T1000 (cell line): Measurements from ENCODE around the gene PIGO.

Source experiments
- DNase-seq: peaks from one replicate; lab custom pipeline; 2025; ENCODE audit warnings: mixed read lengths; lab: John Stamatoyannopoulos, UW

PIGO gene

DNA sequence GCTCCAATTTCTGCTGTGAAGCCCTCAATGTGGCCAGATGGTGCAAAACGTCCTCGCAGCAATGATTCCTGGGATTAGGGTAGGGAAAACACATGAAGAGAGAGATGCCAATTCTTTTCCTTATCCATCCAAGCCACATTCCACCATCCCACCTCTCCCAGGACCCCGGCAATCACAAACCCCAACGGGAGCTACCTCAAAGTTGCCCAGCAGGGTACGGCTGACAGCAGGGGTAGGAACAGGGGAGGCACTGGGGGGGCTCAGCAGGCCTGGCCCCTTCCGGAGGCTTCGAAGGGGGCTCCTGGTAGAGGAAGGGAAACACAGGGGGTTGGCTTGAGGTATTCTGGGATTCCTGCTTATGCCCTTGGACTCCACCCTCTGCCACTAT is 9.9 kb upstream of the PIGO start:
- DNase-seq: no peak

DNA sequence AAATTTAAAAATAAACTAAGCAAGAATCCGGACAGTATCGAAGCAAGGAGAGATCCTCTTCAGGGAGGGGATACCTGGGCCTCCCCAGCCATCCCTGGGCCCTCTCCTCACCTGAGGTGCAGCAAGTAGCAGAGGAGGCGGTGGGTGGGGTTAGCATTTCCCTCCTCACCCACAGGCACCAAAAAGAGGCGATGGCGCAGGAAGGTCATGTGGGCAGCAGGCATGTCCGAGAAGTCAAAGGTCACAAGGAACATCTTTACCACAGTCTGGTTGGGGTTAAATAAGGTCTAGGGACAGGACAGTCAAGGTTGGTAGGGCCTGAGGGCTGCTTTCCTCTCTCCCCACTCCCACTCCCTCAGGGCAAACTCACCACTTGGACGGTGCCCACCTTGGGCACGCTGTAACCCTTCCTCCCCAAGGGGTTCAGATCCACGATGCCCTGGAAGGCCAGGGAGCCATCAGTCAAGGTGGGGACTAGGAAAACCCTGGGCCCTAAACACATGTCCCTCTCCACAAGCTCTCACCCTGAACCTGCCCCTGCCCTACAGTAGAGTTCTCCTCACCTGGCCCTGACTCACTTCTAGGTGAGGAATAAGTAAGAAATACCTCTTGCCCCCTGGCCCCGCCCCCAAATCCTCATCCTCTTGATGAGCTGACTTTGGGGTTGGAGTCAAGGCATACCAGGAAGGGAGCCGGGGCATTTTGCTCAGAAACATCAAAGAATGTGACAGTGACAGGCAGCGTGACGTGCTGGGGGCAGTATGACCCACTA is 9.4 kb upstream of the PIGO start:
- no peak for DNase-seq

DNA sequence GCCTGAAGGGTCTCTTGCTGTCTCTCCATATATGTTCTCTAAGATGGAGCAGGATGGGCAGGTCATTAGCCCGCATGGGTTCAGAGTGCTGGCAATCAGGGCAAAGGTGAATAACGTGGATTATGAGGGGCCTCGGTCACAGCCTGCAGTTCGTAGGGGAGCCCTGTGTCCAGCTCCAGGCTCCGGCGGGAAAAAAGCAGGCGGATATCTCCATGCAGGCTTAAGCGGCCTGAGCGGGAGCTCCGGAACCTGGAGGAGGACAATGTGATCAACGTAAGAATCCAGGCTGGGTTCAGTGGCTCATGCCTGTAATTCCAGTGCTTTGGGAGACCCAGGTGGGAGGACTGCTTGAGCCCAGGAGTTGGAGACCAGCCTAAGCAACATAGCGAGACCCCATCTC is 8.7 kb upstream of the PIGO start:
- no peak for DNase-seq

DNA sequence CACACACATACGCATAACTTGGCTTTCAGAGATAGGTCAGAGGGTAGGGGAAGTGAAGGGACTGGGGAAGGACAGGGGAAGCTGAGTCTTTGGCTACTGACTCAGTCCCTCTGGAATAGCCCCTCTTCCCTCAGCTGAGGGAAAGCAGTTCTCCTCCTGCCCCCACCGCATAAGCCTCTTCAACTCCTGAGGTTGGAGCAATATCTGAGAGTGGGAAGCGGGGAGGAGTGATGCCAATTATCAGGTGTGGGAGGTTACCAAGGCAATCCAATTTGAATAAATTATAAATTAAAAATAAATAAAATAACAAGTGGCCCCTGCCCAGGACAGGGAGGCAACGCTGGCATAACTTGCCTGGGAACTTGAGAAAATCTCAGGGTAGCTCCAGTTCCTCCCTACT is 8.2 kb upstream of the PIGO start:
- DNase-seq: no peak

DNA sequence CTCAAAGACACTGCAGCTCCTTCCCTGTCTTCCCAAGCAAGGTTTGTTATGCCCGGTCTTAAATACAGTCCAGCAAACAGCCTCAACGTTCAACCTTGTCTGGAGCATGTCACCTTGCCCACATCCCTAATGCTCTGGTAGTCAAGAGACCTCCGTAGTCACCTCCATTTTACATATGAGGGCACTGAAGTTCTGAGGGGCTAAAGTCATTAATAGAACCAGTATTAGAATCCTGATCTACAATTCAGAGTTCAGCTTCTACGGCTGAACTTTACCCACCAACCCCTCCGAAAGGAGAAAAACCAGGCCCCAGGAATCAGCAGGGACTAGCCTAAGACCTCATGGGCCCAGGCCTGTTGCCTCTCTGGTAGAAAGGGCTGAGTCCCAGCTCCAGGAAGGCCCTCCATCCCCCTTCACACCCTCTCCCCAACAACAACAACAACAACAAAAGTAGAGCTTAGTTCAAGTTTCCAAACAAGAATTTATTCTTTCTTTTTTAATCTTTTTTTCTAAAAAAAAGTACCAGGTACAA is 7.3 kb upstream of the PIGO start:
- DNase-seq: no peak

DNA sequence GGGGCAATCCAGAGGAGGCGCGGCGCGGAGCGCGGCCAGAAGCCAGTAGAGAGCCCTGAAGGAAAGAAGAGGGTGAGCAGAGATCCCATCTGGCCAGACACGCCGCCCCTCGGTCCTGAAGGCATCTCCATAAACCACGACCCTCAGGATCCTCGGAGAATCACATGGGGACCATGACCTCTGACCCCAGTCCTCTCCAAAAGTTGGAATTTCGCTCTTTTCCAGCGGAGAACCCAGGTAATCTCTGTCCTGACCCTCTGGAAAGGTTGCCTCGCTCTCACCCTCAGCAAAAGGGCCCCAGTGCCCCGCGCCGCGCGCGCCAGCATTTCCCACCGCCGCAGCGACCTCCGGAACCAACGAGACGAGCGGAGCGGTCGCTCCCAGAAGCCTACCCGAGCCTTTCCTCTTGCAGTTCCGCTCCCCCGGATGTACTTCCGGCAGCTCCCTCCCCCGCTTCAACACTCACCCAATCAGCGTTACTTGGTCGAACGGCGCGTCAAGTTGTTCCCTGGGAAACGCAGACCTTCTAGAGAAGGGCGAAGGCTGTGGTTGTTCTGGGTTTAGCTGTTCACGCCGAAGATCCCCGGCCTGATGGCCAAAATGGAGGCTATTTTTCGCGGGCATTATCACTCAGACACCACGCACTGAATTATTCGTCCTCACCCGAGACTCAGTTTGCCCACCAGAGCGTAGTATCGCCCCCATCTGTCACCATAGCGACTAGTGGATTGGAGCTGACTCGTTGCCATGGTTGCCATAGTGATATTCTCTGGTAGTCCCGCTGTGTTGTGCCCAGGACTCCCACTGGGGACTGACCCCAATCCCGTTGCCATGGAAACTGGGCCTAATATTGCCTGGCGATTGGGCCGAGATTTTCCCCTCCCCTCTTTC is 6.6 kb upstream of the PIGO start, which contains the start of gene STOML2:
TSS of gene STOML2 (minus strand) at position 363 of the 891 bp plus-strand sequence. CDS start at position 326, 37 bp downstream.
- peak; percentile 74 for DNase-seq

DNA sequence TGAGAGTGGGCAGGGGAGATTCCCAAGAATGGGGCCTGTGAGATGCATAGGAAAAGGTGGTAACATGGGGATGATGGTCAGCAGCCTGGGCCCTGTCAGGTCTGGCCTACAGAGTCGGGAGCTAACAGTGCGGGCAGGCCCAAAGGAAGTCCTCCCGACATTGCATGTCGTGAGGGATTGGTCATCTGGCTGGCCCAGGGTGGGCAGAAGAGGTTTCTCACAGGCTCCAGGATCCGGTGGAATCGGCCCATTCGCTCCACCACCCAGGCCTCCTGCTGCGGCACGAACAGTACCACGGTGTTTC is 6.0 kb upstream of the PIGO start:
- DNase-seq: no peak

DNA sequence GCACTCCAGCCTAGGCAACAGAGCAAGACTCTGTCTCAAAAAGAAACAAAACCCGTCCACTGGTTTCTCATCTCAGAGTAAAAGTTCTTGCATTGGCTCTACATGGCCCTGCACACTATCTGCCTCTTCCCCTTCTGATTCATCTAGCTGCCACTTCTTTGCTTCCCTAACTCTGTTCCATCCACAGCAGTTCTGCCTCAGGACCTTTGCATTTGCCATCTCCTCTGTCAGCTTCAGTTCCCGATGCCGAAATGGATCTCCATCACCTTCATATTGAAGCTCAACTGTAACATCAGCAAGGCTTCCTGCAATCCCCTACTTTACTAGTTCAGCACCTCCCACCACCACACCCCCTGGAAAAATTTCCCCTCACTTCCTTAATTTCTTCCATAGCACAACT is 1.2 kb upstream of the PIGO start:
- DNase-seq: no peak

DNA sequence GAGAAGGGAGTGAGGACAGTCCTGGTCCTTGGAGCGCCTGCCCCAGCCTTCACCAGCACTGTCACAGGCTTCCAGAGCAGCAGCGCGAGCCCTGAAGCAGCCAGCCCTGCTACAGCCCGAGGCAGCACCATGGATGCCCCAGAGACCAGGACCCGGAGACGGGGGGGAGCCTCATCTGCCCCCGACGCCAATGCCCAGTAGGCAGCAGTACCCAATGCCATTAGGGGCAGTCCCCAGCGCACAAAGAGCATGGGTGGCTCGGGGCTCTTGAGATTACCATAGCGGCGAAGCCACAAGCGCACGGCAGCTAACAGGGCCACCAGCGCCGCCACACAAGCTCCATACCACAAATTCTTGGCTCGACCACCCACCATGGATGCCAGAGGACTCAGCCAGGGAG is 4.9 kb downstream of the PIGO start:
- DNase-seq: no peak

DNA sequence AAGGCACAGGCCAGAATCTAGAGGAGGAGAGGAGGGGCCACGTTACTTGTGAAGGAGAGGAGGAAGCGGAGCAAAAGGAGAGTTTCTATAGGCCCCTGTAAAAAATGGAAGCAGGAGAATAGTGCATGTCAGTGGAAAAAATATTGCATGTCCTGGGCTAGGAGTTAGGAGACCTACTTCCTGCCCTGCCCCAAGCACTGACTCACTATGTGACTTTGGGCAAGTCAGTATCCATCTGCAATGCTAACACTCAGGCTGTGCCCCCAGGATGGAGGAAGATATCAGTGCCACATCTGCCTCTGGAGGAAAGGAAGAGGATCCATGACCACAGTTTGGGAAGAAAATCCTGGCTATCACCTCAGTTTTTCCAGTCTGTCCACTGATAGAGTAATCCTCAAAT is 7.0 kb downstream of the PIGO start:
- DNase-seq: no peak

DNA sequence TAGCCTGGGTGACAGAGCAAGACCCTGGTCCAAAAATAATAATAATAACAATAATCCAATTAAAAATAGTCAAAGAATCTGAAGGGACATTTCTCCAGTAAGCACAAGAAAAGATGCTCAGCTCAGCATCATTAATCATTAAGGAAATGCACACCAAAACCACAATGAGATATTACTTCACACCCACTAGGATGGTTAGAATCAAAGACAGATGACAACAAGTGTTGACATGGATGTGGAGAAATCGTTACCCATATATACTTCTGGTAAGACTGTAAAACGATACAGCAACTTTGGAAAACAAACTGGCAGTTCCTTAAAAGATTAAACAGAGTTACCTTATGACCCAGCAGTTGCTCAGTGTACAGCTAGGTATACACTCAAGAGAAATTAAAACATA is 11.3 kb downstream of the PIGO start:
- DNase-seq: no peak

DNA sequence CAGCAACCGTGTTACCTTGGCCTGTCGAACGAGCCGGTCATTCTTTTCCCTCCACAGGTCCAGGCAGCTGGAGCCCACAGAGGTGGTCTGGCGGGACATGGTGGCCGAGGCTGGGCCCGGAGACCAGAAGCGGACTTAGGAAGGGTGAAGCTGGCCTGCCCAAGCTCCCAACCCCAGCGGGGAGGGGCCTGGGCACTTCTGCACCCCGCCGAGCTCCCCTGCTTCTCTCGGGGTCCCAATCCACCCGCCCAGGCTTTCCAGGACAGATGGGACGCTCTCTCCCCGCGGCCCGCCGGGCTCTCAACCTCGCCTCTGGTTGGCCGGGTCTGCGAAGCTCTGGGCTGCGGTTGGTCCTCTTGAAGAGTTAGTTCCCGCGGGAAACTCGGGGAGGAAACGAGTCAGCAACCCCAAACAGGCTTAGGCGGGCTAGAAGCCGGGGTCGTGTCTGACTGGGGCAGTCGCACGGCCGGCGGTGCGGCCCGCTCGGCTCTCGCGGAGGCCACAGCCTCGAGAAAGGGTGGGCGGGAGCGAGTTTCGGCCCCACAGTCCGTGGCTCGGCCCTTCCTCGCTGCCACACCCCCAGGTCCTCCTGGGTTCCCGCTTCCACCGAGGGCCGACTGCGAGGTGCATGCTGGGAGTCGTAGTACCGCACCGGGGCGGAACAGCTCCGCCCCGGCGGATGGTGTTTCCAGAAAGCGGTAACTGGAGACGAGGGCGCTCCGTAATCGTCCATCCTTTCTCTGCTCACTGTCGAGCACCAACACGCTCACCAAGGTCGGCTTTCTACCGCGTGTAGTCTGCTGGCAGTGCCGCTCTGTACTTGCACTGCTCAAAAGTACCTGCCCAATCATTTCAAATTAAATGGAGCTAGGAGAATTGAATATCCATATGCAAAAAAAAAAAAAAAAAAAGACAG is 16.7 kb downstream of the PIGO start, which contains the start of gene FANCG:
TSS of gene FANCG (minus strand) at position 517 of the 916 bp plus-strand sequence. CDS start at position 99, 418 bp downstream.
- peak; percentile 86 for DNase-seq

DNA sequence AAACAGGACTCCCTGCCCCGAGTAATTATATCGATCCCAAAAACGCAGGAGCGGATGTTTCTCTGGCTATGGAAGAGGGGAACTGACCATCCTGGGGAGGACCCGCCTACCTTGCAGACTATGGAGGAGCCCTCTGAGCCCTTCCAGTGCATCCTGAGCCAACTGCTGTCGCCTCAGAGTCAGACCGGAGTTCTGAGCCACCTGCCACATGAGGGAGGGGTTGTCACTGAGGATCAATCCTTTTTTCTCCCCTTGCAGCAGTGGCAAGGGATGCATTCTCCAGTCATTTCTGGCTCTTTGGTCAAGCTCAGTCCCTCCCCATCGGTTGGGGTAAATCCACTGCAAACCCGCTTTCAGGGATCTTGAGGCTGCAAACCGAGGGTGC is 17.4 kb downstream of the PIGO start:
- no peak for DNase-seq

DNA sequence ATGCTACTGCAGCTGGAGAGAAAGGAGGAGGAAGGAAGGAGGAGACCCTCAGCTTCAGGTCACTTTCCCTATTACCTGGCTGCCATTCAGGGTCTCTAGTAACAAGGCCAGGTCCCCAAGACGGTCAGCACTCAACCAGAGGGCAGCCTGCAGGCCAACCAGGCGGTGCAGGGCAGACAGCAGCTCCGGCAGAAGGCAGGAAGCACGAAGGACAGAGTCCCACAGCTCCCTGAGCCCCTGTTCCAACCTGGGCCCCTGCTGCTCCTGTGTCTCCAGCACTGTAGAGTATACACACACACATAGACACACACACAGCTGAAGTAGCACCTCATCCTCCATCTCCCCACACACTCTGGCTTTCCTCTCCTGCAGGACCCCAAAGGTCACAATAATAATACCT is 18.3 kb downstream of the PIGO start:
- DNase-seq: no peak

DNA sequence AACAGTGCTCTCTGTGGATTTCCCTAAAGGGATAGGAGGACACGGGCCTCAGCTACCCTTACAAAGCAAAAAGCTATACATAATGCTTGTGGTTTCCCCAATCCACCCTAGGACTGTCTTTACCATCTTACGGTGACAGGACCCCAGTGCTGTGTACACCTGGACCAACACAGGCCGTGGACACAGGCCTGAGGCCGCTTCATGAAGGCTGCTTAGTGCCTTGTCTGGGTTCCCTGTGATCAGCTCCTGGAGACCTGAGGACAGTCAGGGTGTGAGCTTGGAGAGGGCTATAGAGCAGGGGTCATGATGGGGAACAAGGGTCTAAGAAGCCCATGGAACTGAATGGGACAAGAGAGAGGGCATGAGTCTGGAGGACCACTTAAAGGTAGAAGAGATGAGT is 19.5 kb downstream of the PIGO start:
- DNase-seq: no peak

DNA sequence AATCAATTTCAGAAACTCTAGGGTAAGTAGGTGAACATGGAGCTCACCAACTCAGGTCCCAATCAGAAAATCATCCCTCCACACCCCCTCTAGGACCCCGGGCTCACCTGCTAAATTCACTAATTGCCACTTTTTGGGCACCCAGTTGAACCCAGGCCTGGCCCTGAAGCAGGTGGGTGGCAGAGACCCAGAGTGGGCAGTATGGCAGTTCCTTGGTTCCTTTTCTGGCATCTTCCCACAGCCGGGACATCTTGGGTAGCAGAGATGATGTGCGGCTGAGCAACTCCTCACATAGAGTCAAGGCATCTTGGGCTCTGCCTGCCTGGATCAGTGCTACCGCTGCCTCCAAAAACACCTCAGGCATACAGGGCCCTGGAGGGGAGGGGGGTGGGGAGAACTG is 21.0 kb downstream of the PIGO start:
- DNase-seq: no peak

DNA sequence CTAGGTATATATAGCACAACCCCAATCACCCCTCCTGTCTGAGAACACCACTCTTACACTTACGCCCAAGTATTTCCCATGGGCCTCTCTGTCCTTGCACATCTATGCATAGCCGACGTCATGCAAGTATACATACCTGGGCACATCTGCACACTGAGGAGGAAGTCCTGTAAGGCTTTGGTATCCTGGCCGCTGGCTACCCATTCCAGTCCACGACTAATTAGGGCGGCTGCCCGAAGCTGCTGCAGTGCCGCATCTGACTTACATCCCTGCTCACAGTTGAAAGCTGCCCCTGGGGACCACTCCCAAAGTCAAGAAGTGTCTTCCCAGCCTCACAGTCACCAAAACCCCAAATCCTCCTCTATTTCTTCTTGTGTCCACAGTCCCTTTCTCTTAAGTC is 21.6 kb downstream of the PIGO start:
- DNase-seq: no peak

DNA sequence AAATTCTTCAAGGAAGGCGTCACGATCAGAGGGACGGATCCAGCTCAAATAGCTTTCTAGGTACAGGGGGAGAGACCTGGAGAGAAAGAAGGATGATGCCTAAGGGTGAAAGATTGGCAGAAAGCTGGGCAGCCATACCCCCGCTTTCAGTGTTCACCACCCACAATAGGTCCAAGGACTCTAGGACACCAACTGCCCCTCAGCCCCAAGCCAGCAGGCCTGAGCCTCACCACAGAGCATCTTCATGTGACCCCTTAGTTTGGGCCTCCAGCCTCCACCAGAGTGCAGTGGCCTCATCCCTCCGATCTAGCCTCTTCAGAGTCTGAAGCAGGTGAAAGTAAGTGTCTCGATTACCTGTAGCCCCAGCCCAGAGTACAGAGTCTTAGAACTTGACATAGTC is 22.2 kb downstream of the PIGO start:
- no peak for DNase-seq

DNA sequence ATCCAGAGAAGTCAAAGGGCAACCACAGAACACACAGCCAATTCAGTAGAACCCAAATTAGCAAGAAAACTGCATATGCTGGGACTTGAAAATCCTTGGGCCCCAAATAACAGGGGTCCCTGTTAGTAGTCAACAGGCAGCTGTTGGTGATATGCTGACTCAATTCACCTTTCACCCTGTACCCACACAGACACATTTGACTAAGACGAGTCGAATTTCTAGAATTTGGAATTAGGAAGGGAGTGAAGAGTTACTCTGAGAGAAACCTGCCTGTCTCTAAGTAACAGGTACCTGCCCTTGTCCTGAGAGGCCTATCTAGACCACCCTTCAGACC is 23.1 kb downstream of the PIGO start:
- DNase-seq: no peak

DNA sequence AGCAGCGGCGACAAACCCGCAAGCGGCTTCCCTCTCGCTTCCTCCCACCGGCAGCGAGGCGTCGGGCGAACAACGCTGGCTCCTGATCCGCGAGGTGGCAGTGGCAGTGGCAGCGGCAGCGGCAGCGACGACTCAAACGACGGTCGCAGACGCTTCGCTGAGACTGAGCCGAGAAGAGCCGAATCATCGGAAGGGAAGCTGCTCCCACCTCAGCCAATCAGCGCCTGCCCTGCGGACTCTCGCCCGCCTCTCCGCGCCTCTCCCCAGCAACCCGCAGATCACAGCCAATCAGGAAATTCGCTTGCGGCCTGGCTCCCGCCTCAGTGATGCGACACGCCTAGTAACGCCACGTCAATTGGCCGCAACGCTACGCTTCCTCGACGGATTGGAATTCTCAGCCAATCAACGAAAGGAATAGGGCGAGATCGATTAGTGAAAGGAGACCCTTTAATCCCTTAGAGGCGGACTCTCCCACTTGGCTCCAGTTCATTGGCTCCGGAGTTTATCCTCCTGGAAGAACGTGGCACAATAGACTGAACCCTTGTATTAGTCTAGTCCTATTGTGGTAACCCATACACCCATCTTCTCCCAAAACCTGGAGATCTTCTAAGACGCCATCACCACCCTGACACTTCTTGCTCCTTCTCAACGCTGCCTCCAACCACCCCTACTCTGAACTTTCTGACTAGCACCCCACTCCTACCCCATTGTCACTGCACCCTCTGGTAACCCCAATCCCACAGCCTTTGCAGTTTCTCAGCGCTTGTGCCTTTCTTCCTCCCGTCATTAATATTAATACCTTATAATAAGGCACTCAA is 23.7 kb downstream of the PIGO start, which contains the start of gene VCP:
TSS of gene VCP (minus strand) at position 165 of the 818 bp plus-strand sequence. CDS start 272 bp downstream, outside the sequence.
- peak; percentile 92 for DNase-seq

DNA sequence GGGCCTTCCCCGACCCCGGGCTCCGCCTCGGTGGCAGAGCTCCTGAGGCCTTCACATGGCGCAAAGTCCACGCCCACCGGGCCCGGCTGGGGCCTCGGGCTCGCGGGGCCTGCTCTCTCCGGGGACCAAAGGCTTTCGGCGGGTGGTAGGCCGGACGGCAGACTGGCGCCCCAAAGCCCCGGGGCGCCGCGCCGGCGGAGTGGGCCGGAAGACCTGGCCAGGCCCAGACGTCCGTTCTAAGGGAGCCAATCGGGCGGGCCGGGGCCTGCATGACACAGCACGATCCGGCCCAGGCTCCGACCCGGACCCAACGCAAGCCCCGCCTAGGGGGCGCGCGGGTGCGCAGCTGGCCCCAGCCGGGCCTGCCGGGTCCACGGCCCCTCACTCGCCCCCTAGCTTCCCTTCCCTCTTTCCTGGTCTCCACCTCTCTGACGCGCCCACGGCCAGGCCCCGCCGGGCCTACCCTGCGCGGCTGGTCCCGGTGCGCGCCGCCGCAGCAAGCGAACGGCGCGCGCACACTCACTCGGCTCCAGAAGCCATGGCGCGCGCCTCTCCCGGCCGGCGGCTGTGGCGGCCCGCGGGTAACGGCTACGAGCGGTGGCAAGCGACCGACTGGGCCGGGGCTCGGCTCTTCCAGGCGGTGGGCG is 24.5 kb downstream of the PIGO start:
- peak; percentile 60 for DNase-seq
